NCI-H460 (cell line): ENCODE data around the gene NETO2. TPM values are rescaled to one million over a fixed set of nuclear protein-coding genes. Genes with fewer than 3 reads are reported as not detected.
"Not testable (repeated sequence)": the region's sequence is repeated elsewhere in the genome, so short reads cannot be mapped to it uniquely, and the experiment has no call there.

Experiments
- DNase-seq: peaks from one replicate; pipeline ENCODE4 v3.0.0-alpha.2; 2016; ENCODE audit warnings: low read depth; ENCODE audit errors: extremely low read depth
- total RNA-seq: library from RNA; depleted of rRNA; stranded (reverse); fragments of >200 nt; shearing (Covaris generic); gene quantifications from 2 replicates; pipeline ENCODE4 v1.2.3, GENCODE V29; 2014

Gene NETO2
- total RNA-seq, 1 experiment from 2014 or later, result 80.8 TPM

GRCh38 chr16:47067203-47067602 lies 76.5 kb downstream of the NETO2 start:
- DNase-seq, result no peak

- no peak for DNase-seq
Measured at GRCh38 chr16:47065766-47066688, 77.7 kb downstream of the NETO2 start.

- DNase-seq, result no peak
Measured at GRCh38 chr16:47064775-47065174, 79.0 kb downstream of the NETO2 start.

- no peak for DNase-seq
Measured at GRCh38 chr16:47063011-47063724, 80.6 kb downstream of the NETO2 start.

- DNase-seq, result no peak
Measured at GRCh38 chr16:47061204-47061603, 82.5 kb downstream of the NETO2 start.

GRCh38 chr16:47060596-47060995 lies 83.1 kb downstream of the NETO2 start:
- DNase-seq, result no peak

GRCh38 chr16:47059991-47060390 lies 83.8 kb downstream of the NETO2 start:
- no peak for DNase-seq

- not testable (repeated sequence) for DNase-seq
Measured at GRCh38 chr16:47059130-47059529, 84.6 kb downstream of the NETO2 start.

- DNase-seq, result no peak
Measured at GRCh38 chr16:47058295-47059086, 85.3 kb downstream of the NETO2 start.

- DNase-seq, result no peak
Measured at GRCh38 chr16:47057630-47057993, 86.1 kb downstream of the NETO2 start.

- no peak for DNase-seq
Measured at GRCh38 chr16:47056688-47057629, 86.8 kb downstream of the NETO2 start.

GRCh38 chr16:47056061-47056460 lies 87.7 kb downstream of the NETO2 start:
- not testable (repeated sequence) for DNase-seq

GRCh38 chr16:47055136-47055885 lies 88.4 kb downstream of the NETO2 start:
- DNase-seq, result no peak

- DNase-seq, result no peak
Measured at GRCh38 chr16:47054306-47054705, 89.4 kb downstream of the NETO2 start.

GRCh38 chr16:47053895-47054294 lies 89.8 kb downstream of the NETO2 start:
- DNase-seq, result no peak

GRCh38 chr16:47052666-47053640 lies 90.8 kb downstream of the NETO2 start:
- DNase-seq, result no peak

- DNase-seq, result no peak
Measured at GRCh38 chr16:47051031-47051430, 92.7 kb downstream of the NETO2 start.
